SH-SY5Y (cell line): ENCODE measurements around the gene HAUS8.

Source experiments
- GATA2 ChIP-seq: IDR thresholded peaks from 2 replicates; pipeline ENCODE4 v1.6.1; 2011; ENCODE audit warnings: mild to moderate bottlenecking, low read depth, low read length
- GATA3 ChIP-seq: IDR thresholded peaks from 2 replicates; pipeline ENCODE4 v1.6.1; 2011; ENCODE audit warnings: low read depth, mild to moderate bottlenecking, low read length, moderate library complexity

HAUS8 gene

DNA sequence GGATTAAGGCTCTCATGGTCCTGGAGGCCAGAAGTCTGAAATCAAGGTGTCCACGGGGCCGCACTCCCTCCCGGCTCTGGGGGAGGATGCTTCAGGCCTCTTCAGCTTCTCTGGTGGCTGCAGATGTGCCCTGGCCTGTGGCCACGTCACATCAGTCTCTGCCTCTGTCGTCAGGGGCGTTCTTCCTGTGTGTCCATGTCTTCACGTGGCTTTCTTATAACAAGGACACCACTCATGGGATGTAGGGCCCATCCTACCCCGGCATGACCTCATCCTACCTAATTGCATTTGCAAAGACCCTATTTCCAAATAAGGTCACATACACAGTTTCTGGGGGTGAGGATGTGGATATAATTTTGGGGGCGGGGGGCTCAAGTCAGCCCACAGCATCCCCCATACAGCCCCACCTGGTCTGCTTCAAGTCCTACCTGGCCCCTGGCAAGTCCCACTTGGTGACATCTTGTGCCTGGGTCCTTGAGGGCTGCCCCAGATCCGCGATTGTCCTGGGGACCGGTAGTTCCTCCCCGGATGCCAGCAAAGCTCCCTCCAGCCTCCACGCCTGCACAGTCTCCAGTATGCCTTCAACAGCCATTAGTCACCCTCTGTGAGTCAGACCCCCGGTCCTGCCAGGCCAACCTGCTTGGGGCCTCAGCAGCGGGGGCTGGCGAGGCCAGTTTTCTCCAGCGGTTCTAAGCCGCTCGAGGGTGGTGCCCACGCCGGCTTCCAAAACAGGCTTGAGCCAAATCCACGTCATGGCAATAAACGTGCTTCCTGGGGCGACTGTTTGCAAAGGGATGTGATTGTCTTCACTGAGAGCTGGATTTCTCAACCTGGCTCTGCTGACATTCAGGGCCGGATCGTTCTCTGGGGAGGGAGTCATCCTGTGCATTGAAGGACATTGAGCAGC is 32.5 kb upstream of the HAUS8 start:
- TF ChIP-seq GATA2: no peak
- TF ChIP-seq GATA3: no peak

DNA sequence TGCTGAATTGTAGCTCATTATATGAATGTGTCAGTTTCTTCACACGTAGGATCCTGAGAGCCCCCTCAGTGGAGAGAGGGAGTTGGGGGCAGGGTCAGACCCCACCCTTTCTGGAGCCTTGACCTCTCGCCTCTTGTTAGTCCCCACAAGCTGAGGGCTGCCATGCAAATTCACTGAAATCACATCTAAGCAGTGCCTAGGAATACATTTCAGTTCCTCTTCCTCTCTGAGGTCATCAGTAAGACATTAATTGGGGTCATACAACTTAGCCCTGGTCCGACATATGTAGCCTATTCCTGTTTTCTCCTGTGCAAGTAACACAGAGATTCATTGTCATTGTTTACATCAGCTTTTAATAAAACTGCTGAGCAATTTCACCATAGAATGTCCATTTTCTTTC is 30.3 kb upstream of the HAUS8 start:
- TF ChIP-seq GATA3 (no peak), GATA2 (no peak)

DNA sequence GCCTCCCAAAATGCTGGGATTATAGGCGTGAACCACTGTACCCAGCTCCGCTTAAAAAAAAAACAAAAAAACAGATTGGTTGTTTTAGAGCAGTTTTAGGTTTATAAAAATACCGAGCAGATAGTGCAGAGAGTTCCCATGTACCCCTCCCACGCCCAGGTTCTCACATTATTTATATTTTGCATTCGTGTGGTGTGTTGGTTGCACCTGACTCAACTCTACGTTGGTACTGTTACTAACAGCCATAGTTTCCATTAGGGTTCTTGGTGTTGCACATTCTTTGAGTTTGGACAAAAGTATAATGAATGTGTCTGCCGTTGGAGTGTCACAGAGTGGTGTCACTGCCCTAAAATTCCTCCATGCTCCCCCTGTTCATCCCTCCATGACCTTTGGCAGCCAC is 29.4 kb upstream of the HAUS8 start:
- no peak for TF ChIP-seq GATA3
- TF ChIP-seq GATA2: no peak

DNA sequence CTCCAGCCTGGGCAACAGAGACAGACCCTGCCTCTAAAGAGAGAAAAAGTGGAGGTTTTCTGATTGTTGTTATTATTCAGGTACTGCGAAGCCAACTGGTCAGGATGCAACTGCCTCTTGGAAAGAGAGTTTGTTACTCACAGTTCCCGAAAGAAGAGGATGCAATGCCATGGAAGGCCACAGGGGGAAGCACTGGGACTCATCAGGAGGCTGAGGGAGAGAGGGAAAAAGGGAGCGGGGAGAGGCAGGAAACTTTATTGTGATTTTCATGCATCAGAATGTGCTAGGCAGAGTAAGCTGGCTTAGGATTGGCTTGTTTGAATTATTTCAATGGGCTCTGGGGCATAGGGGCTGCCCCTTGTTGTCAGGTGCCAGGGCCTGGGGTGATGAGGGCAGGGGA is 27.9 kb upstream of the HAUS8 start:
- TF ChIP-seq GATA3: no peak

DNA sequence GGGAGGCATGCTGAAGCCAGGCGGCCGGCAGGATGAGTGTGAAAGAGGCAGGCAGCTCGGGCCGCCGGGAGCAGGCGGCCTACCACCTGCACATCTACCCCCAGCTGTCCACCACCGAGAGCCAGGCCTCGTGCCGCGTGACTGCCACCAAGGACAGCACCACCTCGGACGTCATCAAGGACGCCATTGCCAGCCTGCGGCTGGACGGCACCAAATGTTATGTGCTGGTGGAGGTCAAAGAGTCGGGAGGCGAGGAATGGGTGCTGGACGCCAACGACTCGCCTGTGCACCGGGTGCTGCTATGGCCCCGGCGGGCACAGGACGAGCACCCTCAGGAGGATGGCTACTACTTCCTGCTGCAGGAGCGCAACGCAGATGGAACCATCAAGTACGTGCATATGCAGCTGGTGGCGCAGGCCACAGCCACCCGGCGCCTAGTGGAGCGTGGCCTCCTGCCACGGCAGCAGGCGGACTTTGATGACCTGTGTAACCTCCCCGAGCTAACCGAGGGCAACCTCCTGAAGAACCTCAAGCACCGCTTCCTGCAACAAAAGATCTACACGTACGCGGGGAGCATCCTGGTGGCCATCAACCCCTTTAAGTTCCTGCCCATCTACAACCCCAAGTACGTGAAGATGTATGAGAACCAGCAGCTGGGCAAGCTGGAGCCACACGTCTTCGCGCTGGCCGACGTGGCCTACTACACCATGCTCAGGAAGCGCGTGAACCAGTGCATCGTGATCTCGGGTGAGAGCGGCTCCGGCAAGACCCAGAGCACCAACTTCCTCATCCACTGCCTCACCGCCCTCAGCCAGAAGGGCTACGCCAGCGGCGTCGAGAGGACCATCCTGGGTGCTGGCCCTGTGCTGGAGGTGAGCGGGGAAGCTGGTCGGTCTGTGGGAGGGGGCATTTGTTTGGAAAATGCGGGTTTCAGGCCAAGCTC is 26.7 kb upstream of the HAUS8 start:
- TF ChIP-seq GATA3: no peak
- TF ChIP-seq GATA2: no peak

DNA sequence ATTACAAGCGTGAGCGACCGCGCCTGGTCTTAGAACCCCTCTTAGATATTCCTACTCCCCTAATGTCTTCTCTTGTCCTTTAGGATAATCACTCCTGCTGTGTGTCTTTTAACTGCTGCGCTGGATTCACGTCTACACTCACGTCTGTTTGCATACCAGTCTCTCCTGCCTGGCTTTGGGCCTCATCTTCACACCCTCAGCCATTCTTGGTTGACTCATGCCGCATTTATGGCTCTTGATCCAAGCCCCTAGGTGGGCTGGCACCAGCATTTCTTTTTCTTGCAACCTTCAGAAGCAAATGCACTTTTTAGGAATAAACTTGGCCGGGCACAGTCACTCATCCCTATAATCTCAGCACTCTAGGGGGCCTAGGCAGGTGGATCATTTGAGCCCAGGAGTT is 23.1 kb upstream of the HAUS8 start:
- TF ChIP-seq GATA2: no peak

DNA sequence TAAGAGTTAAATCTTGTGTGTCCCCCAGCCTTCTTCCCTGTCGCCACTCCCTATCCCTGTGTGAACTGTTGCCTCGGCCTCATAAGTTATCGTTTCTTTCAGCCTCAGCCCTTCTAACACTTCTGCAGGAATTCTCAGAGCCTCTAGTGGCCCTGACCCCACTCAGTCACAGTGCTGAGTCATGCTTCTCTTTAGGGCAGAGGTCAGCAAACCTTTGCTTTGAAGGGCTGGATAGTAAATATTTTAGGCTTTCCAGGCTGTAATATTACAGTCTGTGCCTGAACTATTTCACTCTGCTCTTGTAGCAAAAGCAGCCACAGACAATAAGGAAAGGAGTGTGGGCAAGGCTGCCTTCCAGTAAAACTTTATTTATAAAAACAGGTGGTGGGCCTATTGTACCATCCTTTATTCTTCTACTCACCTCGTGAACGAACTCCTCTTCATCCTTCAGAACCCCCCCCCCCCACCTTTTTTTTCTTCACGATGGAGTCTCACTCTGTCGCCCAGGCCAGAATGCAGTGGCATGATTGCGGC is 22.4 kb upstream of the HAUS8 start:
- TF ChIP-seq GATA3: no peak
- TF ChIP-seq GATA2: no peak

DNA sequence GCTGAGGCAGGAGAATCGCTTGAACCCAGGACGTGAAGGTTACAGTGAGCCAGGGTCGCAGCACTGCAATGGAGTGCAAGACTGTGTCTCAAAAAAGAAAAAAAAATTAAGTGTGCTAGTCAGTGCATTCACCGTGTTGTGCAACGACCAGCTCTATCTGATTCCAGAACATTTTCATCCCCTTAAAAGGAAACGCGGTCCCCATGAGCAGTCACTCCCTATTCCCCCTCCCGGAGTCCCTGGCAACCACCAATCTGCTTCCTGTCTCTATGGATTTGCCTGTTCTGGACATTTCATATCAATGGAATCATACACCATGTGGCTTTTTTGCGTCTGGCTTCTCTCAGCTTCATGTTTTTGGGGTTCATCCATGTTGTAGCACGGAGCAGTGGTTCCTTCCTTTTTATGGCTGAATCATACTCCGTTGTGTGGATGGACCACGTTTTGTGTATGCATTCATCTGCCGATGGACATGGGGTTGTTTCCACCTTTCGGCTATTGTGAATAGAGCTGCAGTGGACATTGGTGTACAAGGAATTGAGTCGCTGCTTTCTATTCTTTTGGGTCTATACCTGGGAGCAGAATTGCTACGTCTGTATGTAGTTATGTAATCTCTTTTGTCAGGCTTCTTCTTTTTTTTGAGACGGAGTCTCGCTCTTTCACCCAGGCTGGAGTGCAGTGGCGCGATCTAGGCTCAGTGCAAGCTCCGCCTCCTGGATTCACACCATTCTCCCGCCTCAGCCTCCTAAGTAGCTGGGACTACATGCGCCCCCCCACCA is 20.1 kb upstream of the HAUS8 start:
- TF ChIP-seq GATA2 (no peak), GATA3 (no peak)

DNA sequence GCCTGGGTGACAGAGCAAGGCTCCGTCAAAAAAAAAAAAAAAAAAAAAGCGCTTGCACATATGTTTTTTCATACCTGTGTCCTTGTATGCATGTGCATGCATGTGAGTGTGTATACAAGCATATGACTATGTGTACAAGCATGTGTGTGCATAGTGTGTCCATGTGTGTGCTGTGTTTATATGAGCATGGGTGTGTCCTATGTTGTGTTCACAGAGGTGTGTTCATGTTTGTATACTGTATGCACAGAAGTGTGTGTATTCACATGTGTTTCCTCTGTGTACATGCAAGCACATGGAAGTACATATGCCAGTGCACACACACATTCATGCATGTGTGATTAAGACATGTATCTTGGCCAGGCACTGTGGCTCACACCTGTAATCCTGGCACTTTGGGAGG is 17.4 kb upstream of the HAUS8 start:
- TF ChIP-seq GATA3 (no peak), GATA2 (no peak)

DNA sequence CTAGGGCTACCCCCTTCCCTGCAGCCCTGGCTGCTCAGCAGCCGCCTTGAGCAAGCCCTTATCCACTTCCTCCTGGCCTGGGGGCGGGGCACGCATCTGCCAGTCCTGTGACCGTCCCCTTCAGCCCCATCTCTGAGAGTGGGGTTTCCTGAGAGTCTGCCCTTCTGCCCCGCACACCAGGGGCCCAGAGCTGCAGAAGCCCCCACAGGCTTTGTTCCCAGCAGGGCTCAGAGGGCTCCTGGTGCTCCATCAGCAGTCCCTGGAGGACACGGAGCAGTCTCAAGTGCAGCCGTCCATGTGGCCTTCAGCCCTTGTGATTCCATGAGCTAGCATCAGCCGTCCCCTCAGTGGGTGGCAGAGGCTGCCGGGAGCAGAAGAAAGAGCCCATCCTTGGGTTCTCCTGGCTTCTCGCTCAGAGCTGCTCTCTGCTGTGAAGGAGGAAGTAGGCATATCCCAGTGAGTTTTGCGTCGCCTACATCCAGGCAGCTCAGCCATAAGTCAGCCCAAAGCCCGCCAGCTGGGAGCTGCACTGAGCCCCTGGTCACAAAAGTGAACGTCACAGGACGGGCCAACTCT is 16.6 kb upstream of the HAUS8 start:
- TF ChIP-seq GATA2 (no peak), GATA3 (no peak)

DNA sequence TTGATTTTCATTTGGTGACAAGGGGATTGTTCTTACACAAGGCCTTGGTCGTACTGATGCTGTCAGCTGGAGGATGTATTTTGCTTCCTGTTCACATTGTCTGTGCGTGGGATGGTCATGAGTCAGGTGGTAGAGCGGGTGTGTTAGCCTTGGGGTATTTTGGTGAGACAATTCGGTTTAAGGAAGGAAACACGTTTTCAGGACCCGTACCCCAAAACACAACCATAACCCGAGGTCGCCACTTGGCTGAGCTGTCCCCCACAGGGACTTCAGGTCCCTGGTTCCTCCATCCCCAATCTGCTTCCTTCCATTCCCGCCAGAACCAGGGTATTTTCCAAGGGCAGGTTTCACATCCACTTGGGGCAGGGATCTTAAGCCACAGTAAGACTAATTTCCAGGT is 15.3 kb upstream of the HAUS8 start:
- TF ChIP-seq GATA2: no peak
- TF ChIP-seq GATA3: no peak

DNA sequence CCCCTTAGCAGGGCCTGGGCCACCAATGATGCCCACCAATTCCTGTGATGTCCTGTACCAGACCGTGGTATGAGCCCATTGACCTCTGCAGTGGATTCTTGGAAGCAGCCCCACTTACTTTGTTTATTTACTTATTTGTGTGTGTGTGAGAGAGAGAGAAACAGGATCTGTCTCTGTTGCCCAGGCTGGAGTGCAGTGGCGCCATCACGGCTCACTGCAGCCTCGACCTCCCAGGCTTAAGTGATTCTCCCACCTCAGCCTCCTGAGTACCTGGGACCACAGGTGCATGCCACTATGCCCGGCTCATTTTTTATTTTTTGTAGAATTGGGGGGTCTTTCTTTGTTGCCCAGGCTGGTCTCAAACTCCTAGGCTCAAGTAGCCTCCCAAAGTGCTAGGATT is 13.3 kb upstream of the HAUS8 start:
- TF ChIP-seq GATA2: no peak
- TF ChIP-seq GATA3: no peak

DNA sequence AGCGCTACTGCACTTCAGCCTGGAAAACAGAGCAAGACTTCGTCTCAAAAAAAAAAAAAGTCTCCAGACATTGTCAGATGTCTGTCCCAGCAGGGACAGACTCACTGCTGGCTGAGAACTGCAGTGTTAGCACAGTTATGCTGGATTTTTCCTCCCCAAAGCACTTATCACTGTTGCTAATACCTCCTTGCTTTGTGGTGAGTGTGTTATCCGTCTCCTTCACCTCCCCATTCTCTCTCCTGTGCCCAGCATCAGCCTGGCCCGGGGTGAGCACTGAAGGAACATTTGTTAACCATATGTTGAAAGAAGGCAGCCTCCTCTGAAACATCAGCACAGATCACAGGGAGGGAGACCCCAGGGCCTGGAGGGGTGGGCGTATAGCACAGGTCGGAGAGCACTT is 11.6 kb upstream of the HAUS8 start:
- no peak for TF ChIP-seq GATA3
- TF ChIP-seq GATA2: no peak

DNA sequence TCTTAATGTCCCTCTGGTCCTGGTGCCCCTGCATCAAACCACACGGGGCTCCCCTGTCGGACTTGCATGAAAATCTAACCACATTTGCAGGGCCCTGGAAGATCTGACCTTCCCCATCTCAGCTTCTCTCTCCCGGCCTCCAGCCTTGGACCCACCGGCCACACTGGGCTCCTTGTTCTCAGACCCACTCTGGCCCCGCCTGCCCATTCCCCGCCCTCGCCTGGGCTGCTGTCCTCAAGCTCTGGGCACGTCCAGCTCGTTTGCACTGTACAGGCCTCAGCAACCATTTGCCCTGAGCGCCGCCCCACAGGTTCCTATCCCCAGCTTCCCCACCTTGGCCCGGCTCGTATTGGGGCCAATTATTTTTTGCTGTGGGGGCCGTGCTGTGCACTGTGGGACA is 10.9 kb upstream of the HAUS8 start:
- TF ChIP-seq GATA3 (no peak), GATA2 (no peak)
